IMR-90 (cell line): ENCODE results near the gene LTC4S. TPM values are rescaled to one million over a fixed set of nuclear protein-coding genes. Genes with fewer than 3 reads are reported as not detected.

Source experiments
- MXI1 ChIP-seq: IDR thresholded peaks from 2 replicates; pipeline ENCODE4 v1.6.1; 2012; ENCODE audit warnings: low read depth, mild to moderate bottlenecking, low read length, moderate library complexity, borderline replicate concordance
- polyA plus RNA-seq, 3 experiments: library from polyadenylated mRNA; depleted of rRNA; stranded (reverse); fragments of >200 nt; gene quantifications; 2 replicates each; pipeline ENCODE4 v1.2.3, GENCODE V29; 2012; ENCODE audit warnings: low replicate concordance in 1 of 3
- total RNA-seq: library from RNA; depleted of rRNA; stranded (reverse); fragments of >200 nt; gene quantifications from 2 replicates; pipeline ENCODE4 v1.2.3, GENCODE V29; 2012
- TF ChIP-seq, protein P1 (sequence below): conservative IDR thresholded peaks from 2 replicates; pipeline ENCODE4 v1.5.1; 2012; ENCODE audit warnings: mild to moderate bottlenecking, low read depth, low read length, improper control_type of control experiment

The LTC4S gene
- total and polyA plus RNA-seq, 2 of the 4 experiments (the other 2 are of a cell fraction), result 0.72 TPM; not detected in 1

DNA sequence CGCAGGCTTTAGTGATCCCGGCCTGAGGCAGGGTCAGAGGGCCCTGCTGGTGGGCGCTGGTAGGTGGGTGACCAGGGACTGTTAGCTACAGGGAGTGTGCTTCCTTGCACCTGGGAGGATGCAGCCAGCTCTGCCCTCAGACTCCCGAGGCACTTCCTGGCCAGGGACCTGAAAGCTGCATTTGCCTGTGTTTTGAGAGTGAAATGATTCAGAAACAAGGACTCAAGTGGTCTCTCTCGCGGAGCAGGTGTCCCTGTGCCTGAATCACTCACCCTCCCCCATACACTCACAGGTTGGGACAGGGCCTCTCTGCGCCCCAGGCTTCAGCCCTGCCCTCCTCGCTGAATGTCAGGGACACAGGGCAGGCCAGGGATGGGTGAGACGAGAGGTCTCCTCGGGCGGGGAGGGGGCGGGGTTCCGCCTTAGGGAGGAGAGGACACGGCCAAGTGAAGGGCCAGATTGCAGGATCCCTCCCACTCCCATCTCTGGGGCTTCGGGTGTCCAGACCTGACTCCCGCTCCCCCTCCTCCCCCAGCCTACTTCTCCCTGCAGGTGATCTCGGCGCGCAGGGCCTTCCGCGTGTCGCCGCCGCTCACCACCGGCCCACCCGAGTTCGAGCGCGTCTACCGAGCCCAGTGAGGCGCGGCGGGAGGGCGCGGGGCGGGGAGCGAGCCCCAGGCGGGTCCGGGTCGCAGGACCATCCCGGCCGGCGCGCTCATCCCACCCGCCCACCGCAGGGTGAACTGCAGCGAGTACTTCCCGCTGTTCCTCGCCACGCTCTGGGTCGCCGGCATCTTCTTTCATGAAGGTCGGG lies 1.5 kb downstream of the LTC4S start (continued):
- TF ChIP-seq, protein P1, sequence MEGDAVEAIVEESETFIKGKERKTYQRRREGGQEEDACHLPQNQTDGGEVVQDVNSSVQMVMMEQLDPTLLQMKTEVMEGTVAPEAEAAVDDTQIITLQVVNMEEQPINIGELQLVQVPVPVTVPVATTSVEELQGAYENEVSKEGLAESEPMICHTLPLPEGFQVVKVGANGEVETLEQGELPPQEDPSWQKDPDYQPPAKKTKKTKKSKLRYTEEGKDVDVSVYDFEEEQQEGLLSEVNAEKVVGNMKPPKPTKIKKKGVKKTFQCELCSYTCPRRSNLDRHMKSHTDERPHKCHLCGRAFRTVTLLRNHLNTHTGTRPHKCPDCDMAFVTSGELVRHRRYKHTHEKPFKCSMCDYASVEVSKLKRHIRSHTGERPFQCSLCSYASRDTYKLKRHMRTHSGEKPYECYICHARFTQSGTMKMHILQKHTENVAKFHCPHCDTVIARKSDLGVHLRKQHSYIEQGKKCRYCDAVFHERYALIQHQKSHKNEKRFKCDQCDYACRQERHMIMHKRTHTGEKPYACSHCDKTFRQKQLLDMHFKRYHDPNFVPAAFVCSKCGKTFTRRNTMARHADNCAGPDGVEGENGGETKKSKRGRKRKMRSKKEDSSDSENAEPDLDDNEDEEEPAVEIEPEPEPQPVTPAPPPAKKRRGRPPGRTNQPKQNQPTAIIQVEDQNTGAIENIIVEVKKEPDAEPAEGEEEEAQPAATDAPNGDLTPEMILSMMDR, result no peak
- no peak for TF ChIP-seq MXI1
